HepG2 (cell line): ENCODE results near the gene NOTO. TPM values are rescaled to one million over a fixed set of nuclear protein-coding genes. Genes with fewer than 3 reads are reported as not detected.
A peak's percentile ranks its signal among the peaks of the same experiment; 100 is the strongest.

Source experiments
- DNMT3B ChIP-seq: conservative IDR thresholded peaks from 2 replicates; pipeline ENCODE4 v1.6.1; 2016; ENCODE audit warnings: missing biosample characterization, control low read depth
- HNRNPK ChIP-seq: fragments of 200-400 bp; formaldehyde crosslinking; IDR thresholded peaks from 2 replicates; pipeline ENCODE4 v1.6.1; 2018; ENCODE audit warnings: low read length, low read depth, moderate library complexity, mild to moderate bottlenecking; ENCODE audit not compliant: poor library complexity, severe bottlenecking
- MTF2 ChIP-seq: sonication (generic); formaldehyde crosslinking; IDR thresholded peaks from 2 replicates; pipeline ENCODE4 v1.5.0; 2020; ENCODE audit warnings: missing genetic modification reagents, borderline replicate concordance
- SAP130 ChIP-seq: IDR thresholded peaks from 2 replicates; pipeline ENCODE4 v1.6.1; 2016; ENCODE audit warnings: low read depth
- ZBTB7B ChIP-seq: sonication (generic); formaldehyde crosslinking; IDR thresholded peaks from 2 replicates; pipeline ENCODE4 v1.4.0; 2020; ENCODE audit warnings: missing genetic modification reagents
- ZNF383 ChIP-seq: sonication (generic); formaldehyde crosslinking; IDR thresholded peaks from 2 replicates; pipeline ENCODE4 v1.4.0; 2020; ENCODE audit warnings: missing genetic modification reagents, mild to moderate bottlenecking, borderline replicate concordance
- polyA plus RNA-seq, 8 experiments: library from polyadenylated mRNA; depleted of rRNA in 3 of 8; stranded (reverse) in 7 of 8; unstranded in 1 of 8; fragments of >200 nt; fragmentation: Illumina TruSeq in 4 of 8; extraction: Trizol in 4 of 8; gene quantifications; 2 replicates each; pipeline versions ENCODE4 v1.2.1 to v1.2.3, GENCODE V29; 2011 to 2016; ENCODE audit warnings: low read depth in 4 of 8, missing spikeins in 1 of 8, mixed read lengths in 1 of 8; ENCODE audit not compliant: insufficient read depth in 1 of 8
- total RNA-seq, 5 experiments: library from RNA; depleted of rRNA; stranded (reverse); fragments of >200 nt; fragmentation: Illumina TruSeq; extraction: Trizol; gene quantifications; 2 replicates each; pipeline ENCODE4 v1.2.3, GENCODE V29; 2016; ENCODE audit warnings: low read depth in 1 of 5
- TF ChIP-seq, protein P1 (sequence below): IDR thresholded peaks from 2 replicates; pipeline ENCODE4 v1.6.1; 2016; ENCODE audit warnings: mild to moderate bottlenecking, missing biosample characterization, missing genetic modification reagents
- TF ChIP-seq, protein P2 (sequence below): sonication (generic); formaldehyde crosslinking; IDR thresholded peaks from 2 replicates; pipeline ENCODE4 v1.5.0; 2020; ENCODE audit warnings: mild to moderate bottlenecking, missing genetic modification reagents
- TF ChIP-seq, protein P3 (sequence below): sonication (generic); formaldehyde crosslinking; IDR thresholded peaks from 2 replicates; pipeline ENCODE4 v1.5.1; 2020; ENCODE audit warnings: missing genetic modification reagents, mild to moderate bottlenecking, borderline replicate concordance
- TF ChIP-seq, protein P4 (sequence below): IDR thresholded peaks from 2 replicates; pipeline ENCODE4 v1.6.1; 2012; ENCODE audit warnings: inconsistent platforms
- TF ChIP-seq, protein P5 (sequence below): IDR thresholded peaks from 2 replicates; pipeline ENCODE4 v1.6.1; 2016; ENCODE audit warnings: low read depth
- TF ChIP-seq, protein P6 (sequence below): IDR thresholded peaks from 2 replicates; pipeline ENCODE4 v1.6.1; 2016; ENCODE audit warnings: missing genetic modification reagents, missing compliant biosample characterization
- TF ChIP-seq, protein P7 (sequence below): IDR thresholded peaks from 2 replicates; pipeline ENCODE4 v1.6.1; 2016; ENCODE audit warnings: missing compliant biosample characterization, missing genetic modification reagents, borderline replicate concordance
- TF ChIP-seq, protein P8 (sequence below): sonication (generic); formaldehyde crosslinking; conservative IDR thresholded peaks from 2 replicates; pipeline ENCODE4 v1.4.0; 2020; ENCODE audit warnings: mild to moderate bottlenecking, missing genetic modification reagents, moderate library complexity

Gene NOTO
- total and polyA plus RNA-seq, 2 of the 13 experiments (the other 11 are each of a cell fraction or from before 2014, with no cell fraction given) = not detected

DNA sequence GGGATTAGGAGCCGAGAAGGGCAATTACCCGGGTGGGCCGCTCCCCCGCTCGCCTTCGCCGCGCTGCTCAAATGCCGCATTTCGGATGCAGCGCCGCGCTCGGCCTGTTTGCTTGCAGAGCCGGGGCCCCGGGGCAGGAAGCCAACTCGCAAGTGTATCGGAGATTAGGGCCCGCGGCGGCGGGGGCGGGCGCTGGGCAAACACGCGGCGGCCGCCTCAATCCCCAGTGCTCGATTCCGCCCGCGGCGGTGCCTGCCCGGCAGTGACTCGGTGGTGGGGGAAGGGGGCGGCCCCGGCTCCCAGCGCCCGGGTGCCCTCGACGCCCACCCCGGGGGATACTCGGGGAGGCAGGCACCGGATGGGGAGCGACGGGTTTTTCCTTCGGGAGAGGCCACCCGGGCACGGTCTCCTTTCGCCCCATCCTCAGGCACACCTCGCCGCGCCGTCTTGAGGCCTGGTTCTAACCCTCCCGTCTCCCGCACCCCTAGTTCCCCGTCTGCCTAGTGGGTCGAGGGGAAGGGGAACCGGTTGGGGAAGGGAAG lies 26.6 kb upstream of the NOTO start (continued):
- TF ChIP-seq, protein P1, sequence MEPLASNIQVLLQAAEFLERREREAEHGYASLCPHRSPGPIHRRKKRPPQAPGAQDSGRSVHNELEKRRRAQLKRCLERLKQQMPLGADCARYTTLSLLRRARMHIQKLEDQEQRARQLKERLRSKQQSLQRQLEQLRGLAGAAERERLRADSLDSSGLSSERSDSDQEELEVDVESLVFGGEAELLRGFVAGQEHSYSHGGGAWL (CRISPR knock-in tag) = peak; percentile 76; the same call in 1 of the 2 replicates
- TF ChIP-seq MTF2 = peak; percentile 79; the same call in 1 of the 2 replicates
- TF ChIP-seq HNRNPK = peak; percentile 64
- TF ChIP-seq ZNF383 (CRISPR knock-in tag) = no peak
- TF ChIP-seq, protein P2, sequence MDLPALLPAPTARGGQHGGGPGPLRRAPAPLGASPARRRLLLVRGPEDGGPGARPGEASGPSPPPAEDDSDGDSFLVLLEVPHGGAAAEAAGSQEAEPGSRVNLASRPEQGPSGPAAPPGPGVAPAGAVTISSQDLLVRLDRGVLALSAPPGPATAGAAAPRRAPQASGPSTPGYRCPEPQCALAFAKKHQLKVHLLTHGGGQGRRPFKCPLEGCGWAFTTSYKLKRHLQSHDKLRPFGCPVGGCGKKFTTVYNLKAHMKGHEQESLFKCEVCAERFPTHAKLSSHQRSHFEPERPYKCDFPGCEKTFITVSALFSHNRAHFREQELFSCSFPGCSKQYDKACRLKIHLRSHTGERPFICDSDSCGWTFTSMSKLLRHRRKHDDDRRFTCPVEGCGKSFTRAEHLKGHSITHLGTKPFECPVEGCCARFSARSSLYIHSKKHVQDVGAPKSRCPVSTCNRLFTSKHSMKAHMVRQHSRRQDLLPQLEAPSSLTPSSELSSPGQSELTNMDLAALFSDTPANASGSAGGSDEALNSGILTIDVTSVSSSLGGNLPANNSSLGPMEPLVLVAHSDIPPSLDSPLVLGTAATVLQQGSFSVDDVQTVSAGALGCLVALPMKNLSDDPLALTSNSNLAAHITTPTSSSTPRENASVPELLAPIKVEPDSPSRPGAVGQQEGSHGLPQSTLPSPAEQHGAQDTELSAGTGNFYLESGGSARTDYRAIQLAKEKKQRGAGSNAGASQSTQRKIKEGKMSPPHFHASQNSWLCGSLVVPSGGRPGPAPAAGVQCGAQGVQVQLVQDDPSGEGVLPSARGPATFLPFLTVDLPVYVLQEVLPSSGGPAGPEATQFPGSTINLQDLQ = peak; percentile 50; the same call in 1 of the 2 replicates
- peak; percentile 56 for TF ChIP-seq ZBTB7B (CRISPR knock-in tag)
- TF ChIP-seq, protein P3, sequence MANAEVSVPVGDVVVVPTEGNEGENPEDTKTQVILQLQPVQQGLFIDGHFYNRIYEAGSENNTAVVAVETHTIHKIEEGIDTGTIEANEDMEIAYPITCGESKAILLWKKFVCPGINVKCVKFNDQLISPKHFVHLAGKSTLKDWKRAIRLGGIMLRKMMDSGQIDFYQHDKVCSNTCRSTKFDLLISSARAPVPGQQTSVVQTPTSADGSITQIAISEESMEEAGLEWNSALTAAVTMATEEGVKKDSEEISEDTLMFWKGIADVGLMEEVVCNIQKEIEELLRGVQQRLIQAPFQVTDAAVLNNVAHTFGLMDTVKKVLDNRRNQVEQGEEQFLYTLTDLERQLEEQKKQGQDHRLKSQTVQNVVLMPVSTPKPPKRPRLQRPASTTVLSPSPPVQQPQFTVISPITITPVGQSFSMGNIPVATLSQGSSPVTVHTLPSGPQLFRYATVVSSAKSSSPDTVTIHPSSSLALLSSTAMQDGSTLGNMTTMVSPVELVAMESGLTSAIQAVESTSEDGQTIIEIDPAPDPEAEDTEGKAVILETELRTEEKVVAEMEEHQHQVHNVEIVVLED = no peak; the same call in 1 of the 2 replicates
- TF ChIP-seq DNMT3B (CRISPR knock-in tag) = 0 out of 2 replicates have a peak, but pooled peaks have one; percentile 37
- TF ChIP-seq, protein P4, sequence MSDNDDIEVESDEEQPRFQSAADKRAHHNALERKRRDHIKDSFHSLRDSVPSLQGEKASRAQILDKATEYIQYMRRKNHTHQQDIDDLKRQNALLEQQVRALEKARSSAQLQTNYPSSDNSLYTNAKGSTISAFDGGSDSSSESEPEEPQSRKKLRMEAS = peak; percentile 55
- TF ChIP-seq, protein P5, sequence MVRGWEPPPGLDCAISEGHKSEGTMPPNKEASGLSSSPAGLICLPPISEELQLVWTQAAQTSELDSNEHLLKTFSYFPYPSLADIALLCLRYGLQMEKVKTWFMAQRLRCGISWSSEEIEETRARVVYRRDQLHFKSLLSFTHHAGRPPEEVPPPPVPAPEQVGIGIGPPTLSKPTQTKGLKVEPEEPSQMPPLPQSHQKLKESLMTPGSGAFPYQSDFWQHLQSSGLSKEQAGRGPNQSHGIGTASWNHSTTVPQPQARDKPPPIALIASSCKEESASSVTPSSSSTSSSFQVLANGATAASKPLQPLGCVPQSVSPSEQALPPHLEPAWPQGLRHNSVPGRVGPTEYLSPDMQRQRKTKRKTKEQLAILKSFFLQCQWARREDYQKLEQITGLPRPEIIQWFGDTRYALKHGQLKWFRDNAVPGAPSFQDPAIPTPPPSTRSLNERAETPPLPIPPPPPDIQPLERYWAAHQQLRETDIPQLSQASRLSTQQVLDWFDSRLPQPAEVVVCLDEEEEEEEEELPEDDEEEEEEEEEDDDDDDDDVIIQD (CRISPR knock-in tag) = 0 out of 2 replicates have a peak, but pooled peaks have one; percentile 19
- peak; percentile 56 for TF ChIP-seq SAP130 (CRISPR knock-in tag)
- TF ChIP-seq, protein P6, sequence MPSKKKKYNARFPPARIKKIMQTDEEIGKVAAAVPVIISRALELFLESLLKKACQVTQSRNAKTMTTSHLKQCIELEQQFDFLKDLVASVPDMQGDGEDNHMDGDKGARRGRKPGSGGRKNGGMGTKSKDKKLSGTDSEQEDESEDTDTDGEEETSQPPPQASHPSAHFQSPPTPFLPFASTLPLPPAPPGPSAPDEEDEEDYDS (CRISPR knock-in tag) = no peak
- TF ChIP-seq, protein P7, sequence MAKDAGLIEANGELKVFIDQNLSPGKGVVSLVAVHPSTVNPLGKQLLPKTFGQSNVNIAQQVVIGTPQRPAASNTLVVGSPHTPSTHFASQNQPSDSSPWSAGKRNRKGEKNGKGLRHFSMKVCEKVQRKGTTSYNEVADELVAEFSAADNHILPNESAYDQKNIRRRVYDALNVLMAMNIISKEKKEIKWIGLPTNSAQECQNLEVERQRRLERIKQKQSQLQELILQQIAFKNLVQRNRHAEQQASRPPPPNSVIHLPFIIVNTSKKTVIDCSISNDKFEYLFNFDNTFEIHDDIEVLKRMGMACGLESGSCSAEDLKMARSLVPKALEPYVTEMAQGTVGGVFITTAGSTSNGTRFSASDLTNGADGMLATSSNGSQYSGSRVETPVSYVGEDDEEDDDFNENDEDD (CRISPR knock-in tag) = peak; percentile 70; the same call in 1 of the 2 replicates
- TF ChIP-seq, protein P8, sequence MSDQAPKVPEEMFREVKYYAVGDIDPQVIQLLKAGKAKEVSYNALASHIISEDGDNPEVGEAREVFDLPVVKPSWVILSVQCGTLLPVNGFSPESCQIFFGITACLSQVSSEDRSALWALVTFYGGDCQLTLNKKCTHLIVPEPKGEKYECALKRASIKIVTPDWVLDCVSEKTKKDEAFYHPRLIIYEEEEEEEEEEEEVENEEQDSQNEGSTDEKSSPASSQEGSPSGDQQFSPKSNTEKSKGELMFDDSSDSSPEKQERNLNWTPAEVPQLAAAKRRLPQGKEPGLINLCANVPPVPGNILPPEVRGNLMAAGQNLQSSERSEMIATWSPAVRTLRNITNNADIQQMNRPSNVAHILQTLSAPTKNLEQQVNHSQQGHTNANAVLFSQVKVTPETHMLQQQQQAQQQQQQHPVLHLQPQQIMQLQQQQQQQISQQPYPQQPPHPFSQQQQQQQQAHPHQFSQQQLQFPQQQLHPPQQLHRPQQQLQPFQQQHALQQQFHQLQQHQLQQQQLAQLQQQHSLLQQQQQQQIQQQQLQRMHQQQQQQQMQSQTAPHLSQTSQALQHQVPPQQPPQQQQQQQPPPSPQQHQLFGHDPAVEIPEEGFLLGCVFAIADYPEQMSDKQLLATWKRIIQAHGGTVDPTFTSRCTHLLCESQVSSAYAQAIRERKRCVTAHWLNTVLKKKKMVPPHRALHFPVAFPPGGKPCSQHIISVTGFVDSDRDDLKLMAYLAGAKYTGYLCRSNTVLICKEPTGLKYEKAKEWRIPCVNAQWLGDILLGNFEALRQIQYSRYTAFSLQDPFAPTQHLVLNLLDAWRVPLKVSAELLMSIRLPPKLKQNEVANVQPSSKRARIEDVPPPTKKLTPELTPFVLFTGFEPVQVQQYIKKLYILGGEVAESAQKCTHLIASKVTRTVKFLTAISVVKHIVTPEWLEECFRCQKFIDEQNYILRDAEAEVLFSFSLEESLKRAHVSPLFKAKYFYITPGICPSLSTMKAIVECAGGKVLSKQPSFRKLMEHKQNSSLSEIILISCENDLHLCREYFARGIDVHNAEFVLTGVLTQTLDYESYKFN = peak; percentile 37
